HG03139 (cell line): ENCODE measurements around the gene PSMD14.

Experiments
- ATAC-seq: cut with Tn5 transposase; IDR thresholded peaks from one replicate; pipeline ENCODE4 v1.9.1; 2021; ENCODE audit not compliant: unreplicated experiment

PSMD14 gene

DNA sequence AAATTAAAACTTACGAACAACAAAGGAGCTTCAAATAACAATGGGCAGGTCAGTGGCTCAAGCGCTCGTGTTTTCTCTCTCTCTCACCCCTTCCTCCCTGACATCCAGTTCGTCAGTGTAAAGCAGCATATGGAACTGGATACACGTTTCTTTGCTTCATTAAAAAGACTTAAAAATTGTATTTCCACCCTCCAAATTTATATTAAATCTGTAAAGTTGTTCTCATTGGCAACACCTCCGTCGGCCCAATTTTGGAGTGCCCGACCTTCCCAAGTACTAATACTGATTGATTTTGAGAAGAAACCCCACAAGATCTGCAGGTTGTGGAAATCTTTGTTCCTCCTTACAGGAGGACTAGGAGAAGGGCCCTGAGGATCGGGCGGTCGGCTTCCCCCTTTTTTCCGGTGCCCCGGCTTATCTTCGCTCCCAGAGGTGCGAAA lies 110.1 kb downstream of the PSMD14 start:
- ATAC-seq = no peak

DNA sequence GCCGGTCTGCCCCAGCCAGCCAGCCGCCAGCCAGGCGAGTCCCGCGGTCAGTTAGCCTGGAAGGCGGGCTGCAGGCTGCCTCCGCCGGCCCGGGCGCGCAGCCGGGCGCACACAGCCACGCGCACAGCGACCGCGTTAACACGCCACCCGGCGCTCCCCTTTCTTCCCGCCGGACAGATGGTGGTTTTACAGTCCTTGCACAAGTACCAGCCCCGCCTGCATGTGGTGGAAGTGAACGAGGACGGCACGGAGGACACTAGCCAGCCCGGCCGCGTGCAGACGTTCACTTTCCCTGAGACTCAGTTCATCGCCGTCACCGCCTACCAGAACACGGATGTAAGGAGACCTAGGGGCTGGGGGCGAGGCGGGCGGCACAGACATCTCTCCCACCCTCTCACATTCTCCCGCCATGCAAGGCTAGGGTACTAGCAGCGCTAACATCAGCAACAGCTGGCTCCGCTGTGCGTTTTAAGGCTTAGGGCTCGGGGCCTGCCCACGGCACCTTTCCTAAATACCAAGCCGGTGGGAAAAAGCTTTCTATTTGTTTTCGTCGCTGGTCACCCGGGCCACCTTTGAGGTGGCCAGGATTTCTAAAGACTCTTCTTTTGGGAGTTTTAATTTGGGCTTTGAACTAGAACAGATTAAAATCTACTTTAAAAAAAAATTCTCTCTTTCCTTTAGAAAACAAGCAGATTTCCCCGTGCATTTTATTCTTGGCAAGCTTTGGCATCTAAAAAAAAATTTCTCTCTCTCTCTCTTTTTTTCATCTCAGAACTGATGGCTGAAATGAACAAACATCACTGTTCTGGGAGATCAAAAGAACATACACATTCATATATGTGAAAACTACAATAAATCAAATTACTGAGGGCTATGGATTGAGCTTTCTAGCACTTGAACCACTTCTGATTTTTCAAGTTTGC lies 110.8 kb downstream of the PSMD14 start:
- ATAC-seq = no peak

DNA sequence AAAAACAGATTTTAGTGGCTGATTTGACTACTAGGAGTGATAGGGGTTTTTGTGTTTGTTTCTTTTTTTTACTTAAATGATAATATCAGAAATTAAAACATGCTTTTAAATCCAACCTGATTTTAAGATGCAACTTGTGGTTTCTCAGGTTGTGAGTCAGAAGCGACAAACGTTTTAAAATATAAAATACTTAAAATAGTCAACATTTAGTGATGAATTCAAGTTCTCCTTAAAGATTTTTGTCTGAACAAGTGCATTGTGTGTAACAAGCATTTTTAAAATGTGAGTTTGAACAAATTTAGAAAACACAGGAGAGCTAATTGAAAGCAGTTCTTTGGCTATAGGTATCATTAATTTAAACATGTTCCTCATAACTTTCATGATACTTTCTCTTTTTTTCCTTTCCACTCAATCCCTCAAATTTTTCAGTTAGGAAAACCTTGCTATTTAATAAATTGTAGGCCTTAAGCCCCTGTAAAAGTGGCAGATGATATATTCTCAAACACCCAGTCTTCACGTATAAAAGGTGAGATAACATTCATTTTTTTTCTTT lies 111.5 kb downstream of the PSMD14 start:
- no peak for ATAC-seq

DNA sequence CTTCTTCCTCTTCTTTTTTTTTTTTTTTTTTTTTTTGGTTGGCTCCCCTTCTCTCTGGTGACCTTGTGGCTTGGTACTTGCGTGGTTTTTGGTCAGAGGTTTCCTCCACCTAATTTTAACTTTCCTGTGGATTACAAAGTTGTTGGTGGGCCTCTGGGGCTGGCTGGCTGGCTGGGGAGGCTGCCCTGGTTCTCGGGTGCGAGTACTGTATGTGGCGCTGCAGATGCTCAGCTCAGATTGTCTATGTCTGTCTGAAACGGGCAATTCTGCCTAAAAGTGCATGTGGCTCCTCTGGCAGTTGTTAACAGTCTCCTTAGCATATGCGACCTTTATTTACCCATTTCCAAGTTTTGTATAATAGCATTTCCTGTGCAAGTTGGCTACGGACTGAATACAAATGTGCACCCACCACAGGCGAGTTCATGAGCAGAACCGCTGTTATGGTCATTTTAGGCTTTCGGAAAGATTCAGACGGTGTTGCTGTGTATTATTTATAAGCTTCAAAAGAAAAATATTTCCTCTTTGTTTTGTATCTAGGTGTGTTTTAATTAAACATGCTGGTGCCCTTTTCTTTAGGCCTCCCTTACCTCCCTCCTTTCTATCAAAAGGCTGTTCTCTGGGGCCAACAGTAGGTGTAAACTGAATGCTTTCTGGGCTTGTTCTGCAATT lies 112.3 kb downstream of the PSMD14 start:
- ATAC-seq = no peak

DNA sequence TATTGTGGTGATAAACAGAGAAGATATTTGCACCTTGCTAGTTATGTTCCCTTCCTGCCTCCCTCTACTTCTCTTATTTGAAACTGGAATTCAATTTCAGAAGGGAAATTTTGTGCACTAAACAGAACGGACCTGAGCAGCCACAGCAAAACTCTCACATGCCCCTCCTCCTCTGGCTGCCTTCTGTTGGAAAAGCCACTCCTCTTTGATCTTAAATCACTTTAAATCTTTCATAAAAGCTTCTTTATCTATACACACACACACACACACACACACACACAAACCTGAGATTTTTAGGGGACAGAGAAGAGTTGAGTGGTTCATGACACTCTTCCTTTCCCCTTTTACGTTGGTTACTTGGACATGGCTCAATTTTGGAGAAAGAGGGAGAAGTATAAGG lies 113.5 kb downstream of the PSMD14 start:
- ATAC-seq = no peak

DNA sequence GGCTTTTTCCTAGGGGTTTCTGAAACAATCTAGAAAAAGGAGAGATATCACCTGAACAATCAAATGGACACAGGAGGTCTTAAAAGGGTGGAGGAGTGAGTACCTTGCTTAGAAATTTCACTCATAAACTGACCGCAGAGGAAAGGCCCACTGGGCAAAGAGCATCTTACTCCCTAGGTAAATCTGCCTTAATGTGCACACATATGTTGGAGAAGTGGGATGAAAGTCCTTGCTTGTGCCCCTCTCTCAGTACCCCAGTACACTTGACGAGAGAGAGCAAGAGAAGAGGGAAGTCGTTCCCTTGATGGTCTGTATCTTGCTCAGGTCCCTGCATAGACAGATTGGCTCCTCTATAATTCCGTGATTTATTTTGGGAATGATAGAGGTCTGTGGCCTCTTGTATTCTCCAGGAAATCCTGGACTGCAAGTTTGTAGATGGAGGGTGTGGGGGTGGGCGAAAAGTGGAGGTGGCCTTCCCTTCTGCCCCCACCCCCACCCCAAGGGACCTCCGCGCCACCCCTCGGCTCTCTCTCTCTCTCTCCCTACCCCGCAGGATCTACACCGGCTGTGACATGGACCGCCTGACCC lies 114.7 kb downstream of the PSMD14 start:
- ATAC-seq = no peak

DNA sequence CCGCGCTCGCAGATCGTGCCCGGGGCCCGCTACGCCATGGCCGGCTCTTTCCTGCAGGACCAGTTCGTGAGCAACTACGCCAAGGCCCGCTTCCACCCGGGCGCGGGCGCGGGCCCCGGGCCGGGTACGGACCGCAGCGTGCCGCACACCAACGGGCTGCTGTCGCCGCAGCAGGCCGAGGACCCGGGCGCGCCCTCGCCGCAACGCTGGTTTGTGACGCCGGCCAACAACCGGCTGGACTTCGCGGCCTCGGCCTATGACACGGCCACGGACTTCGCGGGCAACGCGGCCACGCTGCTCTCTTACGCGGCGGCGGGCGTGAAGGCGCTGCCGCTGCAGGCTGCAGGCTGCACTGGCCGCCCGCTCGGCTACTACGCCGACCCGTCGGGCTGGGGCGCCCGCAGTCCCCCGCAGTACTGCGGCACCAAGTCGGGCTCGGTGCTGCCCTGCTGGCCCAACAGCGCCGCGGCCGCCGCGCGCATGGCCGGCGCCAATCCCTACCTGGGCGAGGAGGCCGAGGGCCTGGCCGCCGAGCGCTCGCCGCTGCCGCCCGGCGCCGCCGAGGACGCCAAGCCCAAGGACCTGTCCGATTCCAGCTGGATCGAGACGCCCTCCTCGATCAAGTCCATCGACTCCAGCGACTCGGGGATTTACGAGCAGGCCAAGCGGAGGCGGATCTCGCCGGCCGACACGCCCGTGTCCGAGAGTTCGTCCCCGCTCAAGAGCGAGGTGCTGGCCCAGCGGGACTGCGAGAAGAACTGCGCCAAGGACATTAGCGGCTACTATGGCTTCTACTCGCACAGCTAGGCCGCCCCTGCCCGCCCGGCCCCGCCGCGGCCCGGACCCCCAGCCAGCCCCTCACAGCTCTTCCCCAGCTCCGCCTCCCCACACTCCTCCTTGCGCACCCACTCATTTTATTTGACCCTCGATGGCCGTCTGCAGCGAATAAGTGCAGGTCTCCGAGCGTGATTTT lies 115.5 kb downstream of the PSMD14 start:
- ATAC-seq = no peak

DNA sequence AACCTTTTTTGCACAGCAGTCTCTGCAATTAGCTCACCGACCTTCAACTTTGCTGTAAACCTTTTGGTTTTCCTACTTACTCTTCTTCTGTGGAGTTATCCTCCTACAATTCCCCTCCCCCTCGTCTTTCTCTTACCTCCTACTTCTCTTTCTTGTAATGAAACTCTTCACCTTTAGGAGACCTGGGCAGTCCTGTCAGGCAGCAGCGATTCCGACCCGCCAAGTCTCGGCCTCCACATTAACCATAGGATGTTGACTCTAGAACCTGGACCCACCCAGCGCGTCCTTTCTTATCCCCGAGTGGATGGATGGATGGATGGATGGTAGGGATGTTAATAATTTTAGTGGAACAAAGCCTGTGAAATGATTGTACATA lies 116.2 kb downstream of the PSMD14 start:
- no peak for ATAC-seq

DNA sequence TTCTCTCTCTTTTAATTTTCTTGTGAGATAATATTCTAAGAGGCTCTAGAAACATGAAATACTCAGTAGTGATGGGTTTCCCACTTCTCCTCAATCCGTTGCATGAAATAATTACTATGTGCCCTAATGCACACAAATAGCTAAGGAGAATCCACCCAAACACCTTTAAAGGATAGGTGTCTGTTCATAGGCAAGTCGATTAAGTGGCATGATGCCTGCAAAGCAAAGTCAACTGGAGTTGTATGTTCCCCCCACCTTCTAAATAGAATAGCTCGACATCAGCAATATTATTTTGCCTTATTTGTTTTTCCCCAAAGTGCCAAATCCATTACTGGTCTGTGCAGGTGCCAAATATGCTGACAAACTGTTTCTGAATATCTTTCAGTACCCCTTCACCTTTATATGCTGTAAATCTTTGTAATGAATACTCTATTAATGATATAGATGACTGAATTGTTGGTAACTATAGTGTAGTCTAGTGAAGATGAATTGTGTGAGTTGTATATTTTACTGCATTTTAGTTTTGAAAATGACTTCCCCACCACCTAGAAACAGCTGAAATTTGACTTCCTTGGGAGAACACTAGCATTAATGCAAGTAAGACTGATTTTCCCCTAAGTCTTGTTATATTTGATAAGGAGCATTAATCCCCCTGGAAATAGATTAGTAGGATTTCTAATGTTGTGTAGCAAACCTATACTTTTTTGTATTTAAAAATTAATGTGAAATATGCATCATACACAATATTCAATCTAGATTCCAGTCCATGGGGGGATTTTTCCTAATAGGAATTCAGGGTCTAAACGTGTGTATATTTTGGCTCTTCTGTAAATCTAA lies 116.9 kb downstream of the PSMD14 start:
- ATAC-seq = no peak

DNA sequence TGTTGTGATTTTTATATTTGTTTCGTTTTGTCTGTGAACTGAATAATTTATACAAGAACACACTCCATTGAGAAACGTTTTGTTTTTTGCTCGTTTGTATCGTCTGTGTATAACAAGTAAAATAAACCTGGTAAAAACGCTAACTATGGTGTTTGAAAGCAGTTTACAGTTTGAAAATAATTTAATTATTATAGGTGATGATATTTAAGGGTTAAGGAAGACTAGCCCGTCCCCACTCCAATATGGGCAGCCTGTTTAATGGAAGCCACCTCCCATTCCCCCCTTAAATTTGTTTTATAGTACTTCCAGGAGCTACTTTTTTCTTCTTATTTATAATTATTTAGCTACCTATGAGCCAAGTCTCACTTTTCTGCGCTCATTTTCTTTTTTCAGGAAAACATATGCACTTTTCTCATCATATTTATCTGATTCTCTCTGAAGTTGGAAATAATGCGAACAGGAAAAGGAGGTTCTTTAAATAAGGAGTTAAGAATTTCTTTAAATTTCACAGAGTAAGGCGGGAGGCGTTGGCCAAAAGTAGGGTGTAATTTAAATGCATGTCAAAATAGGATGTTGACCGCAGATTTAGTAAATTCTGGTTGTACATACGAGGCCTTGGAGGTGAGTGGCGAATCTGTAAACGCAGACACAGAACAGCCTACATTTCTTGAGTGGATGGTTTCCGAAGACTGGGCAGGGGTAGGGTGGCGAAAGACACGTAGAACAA lies 117.7 kb downstream of the PSMD14 start:
- ATAC-seq = no peak

DNA sequence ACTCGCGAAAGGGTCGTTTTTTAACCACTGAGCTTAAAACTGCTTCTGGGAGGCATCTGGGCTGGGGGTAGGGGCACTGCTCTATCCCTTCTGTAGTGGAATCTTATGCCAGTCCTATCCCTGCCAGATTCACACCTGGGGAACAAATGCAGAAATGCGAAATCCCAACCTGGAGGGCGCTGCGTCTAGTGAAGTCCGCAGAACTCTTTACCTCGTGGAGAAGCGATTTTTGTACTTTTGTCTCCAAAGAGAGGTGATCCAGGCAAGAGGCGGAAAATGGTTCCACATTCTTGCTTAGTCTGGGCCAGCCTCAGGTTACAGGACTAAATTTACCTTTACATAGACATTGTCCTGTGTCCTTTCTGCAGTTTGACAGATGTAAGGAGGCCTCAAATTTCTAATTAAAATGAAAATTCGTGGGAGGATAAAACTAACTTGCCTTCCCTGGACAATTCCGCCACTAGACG lies 118.3 kb downstream of the PSMD14 start:
- ATAC-seq = no peak

DNA sequence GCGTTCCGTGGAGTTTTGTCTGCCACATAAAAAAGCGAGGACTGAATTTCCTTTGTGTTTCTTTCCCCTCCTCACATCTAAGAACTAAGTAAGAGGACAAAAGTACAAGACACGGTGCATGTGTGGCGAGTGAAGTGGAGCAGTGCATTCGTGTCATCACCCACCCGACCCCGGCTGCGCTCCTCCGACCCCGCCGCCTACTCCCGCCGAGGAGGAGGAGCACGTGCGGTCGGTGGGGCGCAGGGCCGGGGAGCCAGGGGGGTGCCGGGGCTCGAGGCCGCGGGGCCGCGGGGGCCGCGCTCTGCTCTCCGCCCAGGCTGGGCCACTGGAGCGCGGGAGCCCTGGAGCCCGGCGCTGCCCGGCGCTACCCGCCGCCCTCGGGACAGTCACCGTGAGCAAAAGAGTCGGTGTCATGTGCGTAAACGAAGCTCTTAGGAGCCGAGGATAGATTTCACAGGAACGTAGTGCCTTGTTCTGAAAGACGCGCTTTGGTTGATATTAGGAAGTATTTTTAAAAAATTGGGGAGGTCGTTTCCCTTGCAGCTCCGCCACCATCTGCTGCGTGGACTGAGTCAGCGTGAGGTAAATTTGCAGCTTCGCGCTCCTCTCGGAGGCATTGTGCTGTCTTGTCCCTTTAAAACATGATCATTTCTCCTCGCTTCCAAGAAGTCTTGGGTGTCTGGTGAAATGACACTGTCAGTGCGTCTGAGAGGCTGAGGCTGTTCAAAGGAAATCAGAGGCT lies 118.9 kb downstream of the PSMD14 start:
- no peak for ATAC-seq

DNA sequence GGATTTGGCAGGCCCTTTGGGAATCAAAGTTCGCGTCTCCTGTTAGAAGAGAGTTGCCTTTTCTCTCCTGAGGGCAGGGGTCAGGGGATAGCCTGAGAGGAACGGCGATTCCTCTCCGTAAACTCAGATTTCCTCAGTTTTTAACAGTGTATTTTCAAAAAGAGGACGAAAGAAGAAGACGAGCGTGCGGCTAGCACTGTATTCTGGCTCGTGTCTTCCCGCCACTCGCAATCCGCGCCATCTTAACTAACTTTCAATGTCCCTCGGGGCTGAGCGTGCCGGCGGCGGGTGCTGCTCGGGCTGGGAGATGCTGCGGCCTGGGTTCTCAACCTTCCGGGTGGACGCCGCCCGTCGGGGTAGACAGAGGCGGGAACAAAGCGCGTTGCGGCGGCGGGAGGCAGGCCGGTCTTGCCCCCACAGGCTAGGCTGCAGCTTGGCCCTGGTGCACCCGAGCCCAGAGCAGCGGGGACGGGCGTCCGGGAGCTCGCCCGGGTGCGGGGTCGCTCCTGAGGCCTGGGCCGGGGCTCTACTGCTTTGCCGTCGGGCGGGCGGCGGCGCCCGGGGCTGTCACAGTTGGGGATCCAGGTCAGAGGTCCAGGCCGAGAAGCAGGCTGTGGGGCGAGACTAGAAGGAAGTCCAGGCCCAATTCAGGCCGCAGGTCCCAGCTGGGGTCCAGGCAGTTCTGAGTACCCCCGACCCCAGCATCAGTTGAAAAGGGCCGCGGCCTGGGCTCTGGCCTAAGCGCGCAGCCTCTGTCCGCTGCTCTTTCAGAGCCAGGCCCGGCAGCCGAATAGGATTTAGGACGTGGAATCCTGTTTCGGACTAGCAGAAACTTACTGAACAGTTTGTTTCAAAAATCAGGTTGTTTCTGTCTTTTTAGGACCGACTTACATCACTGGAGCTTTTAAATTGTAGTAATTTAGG lies 119.7 kb downstream of the PSMD14 start:
- ATAC-seq = no peak

DNA sequence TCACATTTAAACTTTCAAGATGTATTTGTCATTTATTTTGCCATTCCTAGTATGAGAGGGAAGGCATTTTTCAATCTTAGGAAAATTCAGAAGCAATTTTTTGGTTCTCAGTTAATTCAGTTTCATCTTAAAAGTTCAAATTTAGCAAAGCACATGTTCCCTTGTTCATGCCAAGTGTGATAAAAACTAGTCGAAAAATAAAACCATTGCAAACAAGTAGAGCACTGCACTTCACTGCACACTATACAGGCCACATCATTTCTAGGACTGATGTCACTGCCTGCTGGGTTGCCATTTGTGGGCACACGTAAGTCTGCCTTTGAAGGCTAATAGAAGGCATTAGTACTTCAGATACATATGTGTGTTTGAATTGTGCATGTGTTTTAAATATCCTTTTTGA lies 122.2 kb downstream of the PSMD14 start:
- no peak for ATAC-seq

DNA sequence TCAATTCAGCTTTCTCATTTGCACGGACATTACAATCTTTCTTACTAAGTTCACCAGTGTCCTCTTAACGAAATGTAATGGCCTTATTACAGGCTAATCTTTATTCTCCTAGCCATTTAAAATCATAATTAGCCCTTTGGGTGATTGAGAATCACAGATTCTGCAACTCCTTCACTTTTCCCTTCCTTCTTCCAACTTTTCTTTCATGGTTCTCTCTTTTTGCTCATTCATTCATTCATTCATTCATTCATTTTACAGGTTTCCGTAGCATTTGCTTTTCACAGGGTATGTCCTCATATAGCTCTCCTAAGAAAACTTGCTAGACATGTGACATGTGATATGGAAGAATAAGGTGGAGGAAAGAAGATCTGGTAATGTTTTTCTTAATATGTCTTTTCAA lies 123.9 kb downstream of the PSMD14 start:
- no peak for ATAC-seq

DNA sequence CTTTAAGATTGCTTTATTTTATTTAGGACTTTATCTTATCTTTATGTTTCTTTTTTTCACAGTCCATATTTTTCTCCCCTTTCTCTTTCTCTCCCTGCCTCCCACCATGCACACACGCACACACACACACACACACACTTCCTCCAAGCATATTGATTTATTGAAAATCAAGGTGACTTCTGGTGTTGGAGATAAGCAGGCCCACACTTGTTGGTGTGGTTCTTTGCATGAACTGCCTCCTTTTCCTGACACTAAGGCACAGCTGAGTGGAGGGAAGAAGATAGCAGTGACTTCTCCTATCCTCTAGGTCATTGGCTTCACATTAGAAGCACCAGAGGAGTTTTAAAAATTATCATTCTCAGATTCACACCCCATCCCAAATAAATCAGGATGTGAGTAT lies 125.9 kb downstream of the PSMD14 start:
- no peak for ATAC-seq

DNA sequence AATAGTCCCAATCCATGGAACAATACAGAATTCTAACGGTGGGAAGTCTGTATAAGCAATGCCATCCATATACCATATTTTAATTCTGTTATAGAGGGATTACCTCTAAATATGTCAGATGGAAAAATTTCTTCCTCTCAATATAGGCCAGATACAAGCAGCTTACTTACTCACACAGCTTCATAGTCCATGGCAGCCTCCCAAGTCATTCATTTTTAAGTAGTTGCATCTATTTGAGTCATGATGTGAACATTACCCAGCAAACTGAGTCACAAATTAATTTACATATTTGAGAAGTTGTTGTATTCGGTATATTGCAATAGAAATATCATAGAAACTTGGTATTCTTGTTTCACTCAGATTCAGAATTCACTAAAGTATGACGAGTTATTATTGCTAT lies 128.2 kb downstream of the PSMD14 start:
- no peak for ATAC-seq
